Lung (tissue), 12 donors: ENCODE measurements around the gene UGT2B17. TPM values are rescaled to one million over a fixed set of nuclear protein-coding genes. Genes with fewer than 3 reads are reported as not detected.
"Not testable (repeated sequence)": the region's sequence is repeated elsewhere in the genome, so short reads cannot be mapped to it uniquely, and the experiment has no call there.

Experiments
- ATAC-seq: fragments of 200-7000 bp; cut with Tn5 transposase; one replicate; pipeline ENCODE4 v1.9.1; 2020; ENCODE audit warnings: moderate number of reproducible peaks; ENCODE audit not compliant: insufficient read depth, low FRiP score
- DNase-seq, 3 donors: peaks; one replicate each; pipeline ENCODE4 v3.0.0-alpha.2; 2013 to 2017
- H3K27ac ChIP-seq, 2 donors: one replicate each; pipeline ENCODE4 v1.5.1; 2013; ENCODE audit warnings: mild to moderate bottlenecking in 2 of 2, moderate library complexity in 2 of 2, control low read depth in 1 of 2, inconsistent platforms in 1 of 2, low read depth in 1 of 2, low read length in 1 of 2
- H3K27me3 ChIP-seq, 3 donors: one replicate each; pipeline ENCODE4 v1.5.1; 2013; ENCODE audit warnings: low read length in 2 of 3; ENCODE audit not compliant: control insufficient read depth in 3 of 3, insufficient read depth in 3 of 3
- H3K36me3 ChIP-seq, 4 donors: one replicate each; pipeline ENCODE4 v1.5.1; 2013; ENCODE audit warnings: low read length in 4 of 4, mild to moderate bottlenecking in 1 of 4, moderate library complexity in 1 of 4; ENCODE audit not compliant: control insufficient read depth in 4 of 4, insufficient read depth in 4 of 4
- H3K4me1 ChIP-seq, 5 donors: one replicate each; pipeline ENCODE4 v1.5.1; 2013; ENCODE audit warnings: low read length in 5 of 5, mild to moderate bottlenecking in 2 of 5, moderate library complexity in 1 of 5; ENCODE audit not compliant: control insufficient read depth in 5 of 5, insufficient read depth in 5 of 5
- H3K4me3 ChIP-seq: one replicate; pipeline ENCODE4 v1.5.1; 2013; ENCODE audit warnings: mild to moderate bottlenecking, control low read depth, moderate library complexity
- H3K9ac ChIP-seq, 2 donors: one replicate each; pipeline ENCODE4 v1.5.1; 2013; ENCODE audit warnings: low read length in 2 of 2, control low read depth in 1 of 2; ENCODE audit not compliant: insufficient read depth in 1 of 2
- H3K9me3 ChIP-seq, 4 donors: one replicate each; pipeline ENCODE4 v1.5.1; 2013; ENCODE audit warnings: low read length in 3 of 4, mild to moderate bottlenecking in 1 of 4, moderate library complexity in 1 of 4; ENCODE audit not compliant: control insufficient read depth in 4 of 4, insufficient read depth in 3 of 4
- CTCF ChIP-seq: IDR thresholded peaks from 2 replicates; pipeline ENCODE4 v1.5.1; 2012; ENCODE audit warnings: mild to moderate bottlenecking; ENCODE audit errors: control extremely low read depth, extremely low read depth
- WGBS, 2 donors: extraction: QIAGEN DNeasy Blood & Tissue Kit; methylation state at CpG; one replicate each; pipeline ENCODE4 v1.1.7; 2013; 5-methylcytosine and 5-hydroxymethylcytosine counted together
- polyA plus RNA-seq, 2 donors: library from polyadenylated mRNA; stranded (reverse); fragments of 200-250 nt; gene quantifications; one replicate each; pipeline ENCODE4 v1.2.1, GENCODE V29; 2013
- total RNA-seq, 2 donors: library from RNA; depleted of rRNA in 1 of 2; stranded (reverse); fragments of >200 nt in 1 of 2; gene quantifications; one replicate each; pipeline ENCODE4 v1.2.1, GENCODE V29; 2014 to 2021
- donor health status: control.
- donor health status: control.
- donor health status: Bipolar disorder and iron deficiency.
- donor health status: healthy.
- donor health status: DM: yes; HTN: yes; CAD: no.

UGT2B17 gene
- total and polyA plus RNA-seq, 4 donors, result 0.08 to 0.46 (median 0.33) TPM; not detected in 1

GRCh38 chr4:68520985-68521384, 55.1 kb downstream of the UGT2B17 start:
- 71% methylated on average over 2 of the region's 2 CpGs for WGBS, 2 donors

GRCh38 chr4:68518889-68519288, 57.2 kb downstream of the UGT2B17 start:
- no peak for TF ChIP-seq CTCF
- ATAC-seq, result no peak

More at GRCh38 chr4:68520985-68521384, 55.1 kb downstream of the UGT2B17 start:
- DNase-seq (no peak), ATAC-seq (no peak)
- Histone ChIP-seq H3K9ac (no peak overlapping the region), H3K27ac (no peak overlapping the region), H3K4me3 (no peak overlapping the region), H3K36me3 (no peaks in the 10 kb centered on the region), H3K27me3 (no peaks in the 10 kb centered on the region), H3K4me1 (no peaks in the 10 kb centered on the region), H3K9me3 (no peaks in the 10 kb centered on the region)
- no peak for TF ChIP-seq CTCF

GRCh38 chr4:68505452-68505851, 70.7 kb downstream of the UGT2B17 start:
- H3K36me3 ChIP-seq, H3K4me3 ChIP-seq, DNase-seq, H3K9ac ChIP-seq, H3K27ac ChIP-seq, ATAC-seq, H3K27me3 ChIP-seq, H3K4me1 ChIP-seq, H3K9me3 ChIP-seq: not testable (repeated sequence)
- WGBS, 2 donors, result 88 to 96% methylated on average over 1 of the region's 1 CpG

More at GRCh38 chr4:68518889-68519288, 57.2 kb downstream of the UGT2B17 start:
- Histone ChIP-seq H3K4me3 (no peak overlapping the region), H3K4me1 (no peaks in the 10 kb centered on the region), H3K27ac (no peak overlapping the region), H3K36me3 (no peaks in the 10 kb centered on the region), H3K9me3 (no peaks in the 10 kb centered on the region), H3K27me3 (no peaks in the 10 kb centered on the region), H3K9ac (no peak overlapping the region)
- 87 to 91% methylated on average over 1 of the region's 1 CpG for WGBS, 2 donors
- no peak for DNase-seq

DNA sequence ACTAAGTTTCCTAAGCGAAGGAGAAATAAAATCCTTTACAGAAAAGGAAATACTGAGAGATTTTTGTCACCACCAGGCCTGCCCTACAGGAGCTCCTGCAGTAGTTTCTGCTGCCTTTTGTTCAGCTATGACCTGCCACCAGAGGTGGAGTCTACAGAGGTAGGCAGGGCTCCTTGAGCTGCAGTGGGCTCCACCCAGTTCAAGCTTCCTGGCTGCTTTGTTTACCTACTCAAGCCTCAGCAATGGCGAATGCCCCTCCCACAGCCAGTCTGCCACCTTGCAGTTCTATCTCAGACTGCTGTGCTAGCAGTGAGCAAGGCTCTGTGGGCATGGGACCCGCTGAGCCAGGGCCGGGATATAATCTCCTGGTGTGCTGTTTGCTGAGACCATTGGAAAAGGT, 71.3 kb downstream of the UGT2B17 start:
- H3K36me3 ChIP-seq, H3K9ac ChIP-seq, H3K9me3 ChIP-seq, H3K27me3 ChIP-seq, H3K4me1 ChIP-seq, H3K27ac ChIP-seq, H3K4me3 ChIP-seq, ATAC-seq, DNase-seq: not testable (repeated sequence)
- 92 to 99% methylated on average over 4 of the region's 4 CpGs for WGBS, 2 donors

DNA sequence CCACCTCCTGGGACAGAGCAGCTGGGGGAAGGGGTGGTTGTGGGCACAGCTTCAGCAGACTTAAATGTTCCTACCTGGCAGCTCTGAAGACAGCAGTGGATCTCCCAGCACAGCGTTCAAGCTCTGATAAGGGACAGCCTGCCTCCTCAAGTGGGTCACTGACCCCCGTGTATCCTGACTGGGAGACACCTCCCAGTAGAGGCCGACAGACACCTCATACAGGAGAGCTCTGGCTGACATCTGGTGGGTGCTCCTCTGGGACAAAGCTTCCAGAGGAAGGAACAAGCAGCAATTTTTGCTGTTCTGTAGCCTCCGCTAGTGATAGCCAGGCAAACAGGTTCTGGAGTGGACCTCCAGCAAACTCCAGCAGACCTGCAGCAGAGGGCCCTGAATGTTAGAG, 72.7 kb downstream of the UGT2B17 start:
- not testable (repeated sequence) for H3K9ac ChIP-seq, H3K4me3 ChIP-seq, H3K36me3 ChIP-seq, H3K27me3 ChIP-seq, H3K4me1 ChIP-seq, H3K27ac ChIP-seq, H3K9me3 ChIP-seq, ATAC-seq, DNase-seq
- WGBS, 2 donors, result 86 to 93% methylated on average over 4 of the region's 4 CpGs
